ENCODE results near the gene SEC61A2. TPM values are rescaled to one million over a fixed set of nuclear protein-coding genes. Genes with fewer than 3 reads are reported as not detected.

The SEC61A2 gene
- polyA plus RNA-seq, 1 donor from 2014 or later = 75.4 TPM

Small RNAs within 50 kb of the gene (small RNA-seq; reads per million reads assigned to genes)
- gene MIR548AK = 0 reads per million in 3 experiments
- gene RNU6-88P = 0 reads per million in 3 experiments

Other genes starting within 250 kb of the SEC61A2 start
- gene UPF2, start 86.9 kb upstream of the SEC61A2 start, polyA plus RNA-seq = 12.3 and 14.3 TPM in 2 replicates
- gene DHTKD1, start 60.7 kb upstream of the SEC61A2 start, polyA plus RNA-seq = 24.0 and 24.9 TPM in 2 replicates
- 33.9 and 44.2 TPM in 2 replicates for gene NUDT5, start 66.2 kb downstream of the SEC61A2 start, polyA plus RNA-seq
- 104 and 110 TPM in 2 replicates for gene CDC123, start 66.5 kb downstream of the SEC61A2 start, polyA plus RNA-seq
- 13.8 and 18.6 TPM in 2 replicates for gene CAMK1D, start 219.9 kb downstream of the SEC61A2 start, polyA plus RNA-seq